ENCODE data around the gene SYNJ2. TPM values are rescaled to one million over a fixed set of nuclear protein-coding genes. Genes with fewer than 3 reads are reported as not detected.
A peak's percentile ranks its signal among the peaks of the same experiment; 100 is the strongest.

SYNJ2 gene
- total RNA-seq, 1 experiment from 2014 or later: 45.0 TPM

DNA sequence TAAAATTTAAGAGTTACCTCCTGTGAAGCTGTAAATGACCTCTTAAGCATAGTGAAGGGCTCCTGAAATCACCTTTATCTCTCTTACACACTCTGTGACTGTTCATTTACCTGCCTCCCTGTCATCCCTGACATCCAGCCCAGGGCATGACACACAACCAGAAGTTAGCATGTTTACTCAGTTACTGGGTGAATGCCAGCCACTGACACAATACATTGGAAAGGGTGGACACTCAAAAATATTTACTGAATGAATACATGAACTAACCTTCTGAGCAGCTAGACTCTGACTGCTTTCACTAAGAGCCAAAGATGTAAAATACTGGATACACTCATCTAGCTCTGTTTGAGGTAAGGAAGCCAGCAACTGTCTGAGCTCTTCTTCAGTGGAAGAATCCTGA, 161.1 kb downstream of the SYNJ2 start:
- Mint-ChIP-seq H3K9me3 (ENCODE audit: unreplicated experiment) (no peaks in the 10 kb centered on the region), H3K27me3 (ENCODE audit: insufficient read depth, unreplicated experiment) (no peaks in the 10 kb centered on the region), H3K4me1 (ENCODE audit: low read depth, unreplicated experiment) (no peaks in the 10 kb centered on the region), H3K27ac (ENCODE audit: unreplicated experiment) (no peak overlapping the region), H3K36me3 (ENCODE audit: insufficient read depth, unreplicated experiment) (peaks cover 16% of the 10 kb centered on the region), H3K4me3 (ENCODE audit: unreplicated experiment) (no peak overlapping the region)
- H3K4me1 ChIP-seq: 0 out of 2 replicates have a peak, but pooled peaks cover 3% of the 10 kb centered on the region
- intact Hi-C loops (cut with micrococcal nuclease; ENCODE audit: unreplicated experiment): loop anchor here (10.0 kb wide), 1 partner anchor 62 kb away; no protein-coding TSS in a partner anchor
- TF ChIP-seq, protein P1, sequence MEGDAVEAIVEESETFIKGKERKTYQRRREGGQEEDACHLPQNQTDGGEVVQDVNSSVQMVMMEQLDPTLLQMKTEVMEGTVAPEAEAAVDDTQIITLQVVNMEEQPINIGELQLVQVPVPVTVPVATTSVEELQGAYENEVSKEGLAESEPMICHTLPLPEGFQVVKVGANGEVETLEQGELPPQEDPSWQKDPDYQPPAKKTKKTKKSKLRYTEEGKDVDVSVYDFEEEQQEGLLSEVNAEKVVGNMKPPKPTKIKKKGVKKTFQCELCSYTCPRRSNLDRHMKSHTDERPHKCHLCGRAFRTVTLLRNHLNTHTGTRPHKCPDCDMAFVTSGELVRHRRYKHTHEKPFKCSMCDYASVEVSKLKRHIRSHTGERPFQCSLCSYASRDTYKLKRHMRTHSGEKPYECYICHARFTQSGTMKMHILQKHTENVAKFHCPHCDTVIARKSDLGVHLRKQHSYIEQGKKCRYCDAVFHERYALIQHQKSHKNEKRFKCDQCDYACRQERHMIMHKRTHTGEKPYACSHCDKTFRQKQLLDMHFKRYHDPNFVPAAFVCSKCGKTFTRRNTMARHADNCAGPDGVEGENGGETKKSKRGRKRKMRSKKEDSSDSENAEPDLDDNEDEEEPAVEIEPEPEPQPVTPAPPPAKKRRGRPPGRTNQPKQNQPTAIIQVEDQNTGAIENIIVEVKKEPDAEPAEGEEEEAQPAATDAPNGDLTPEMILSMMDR (IDR thresholded peaks at IDR 0.05; ENCODE audit: insufficient read depth in 1 of 2, low read depth in 1 of 2, low read length in 1 of 2, severe bottlenecking in 1 of 2, unreplicated experiment in 1 of 2): no peak
- no peaks in the 10 kb centered on the region for H3K9me3 ChIP-seq
- BruUV-seq (replicated peaks): no TSS peak
- peaks cover 2% of the 10 kb centered on the region; the same call in 1 of the 2 replicates for H3K36me3 ChIP-seq (ENCODE audit: control insufficient read depth, insufficient read depth, low read length)
- DNase-seq: no peak
- ChIA-PET CTCF (no interaction called here), POLR2A (no interaction called here)
- no peak overlapping the region for H3K4me3 ChIP-seq (ENCODE audit: low read depth, low read length)
- H3K27me3 ChIP-seq (replicated peaks; ENCODE audit: control insufficient read depth, insufficient read depth, low read length): no peaks in the 10 kb centered on the region

GRCh38 chr6:158143700-158144099, 162.0 kb downstream of the SYNJ2 start:
- no TSS peak for BruUV-seq (replicated peaks)
- POLR2A ChIA-PET: no interaction called here
- Mint-ChIP-seq H3K36me3 (ENCODE audit: insufficient read depth, unreplicated experiment) (peaks cover 19% of the 10 kb centered on the region), H3K9me3 (ENCODE audit: unreplicated experiment) (no peaks in the 10 kb centered on the region), H3K4me3 (ENCODE audit: unreplicated experiment) (no peak overlapping the region), H3K27me3 (ENCODE audit: insufficient read depth, unreplicated experiment) (no peaks in the 10 kb centered on the region), H3K4me1 (ENCODE audit: low read depth, unreplicated experiment) (no peaks in the 10 kb centered on the region), H3K27ac (ENCODE audit: unreplicated experiment) (no peak overlapping the region)
- DNase-seq: peak in 1 of 2 experiments; percentile 44
- TF ChIP-seq, protein P1 (IDR thresholded peaks at IDR 0.05; ENCODE audit: insufficient read depth in 1 of 2, low read depth in 1 of 2, low read length in 1 of 2, severe bottlenecking in 1 of 2, unreplicated experiment in 1 of 2): peak; percentile 19 to 51
- intact Hi-C loops (cut with micrococcal nuclease; ENCODE audit: unreplicated experiment): loop anchor here (10.0 kb wide), 1 partner anchor 61 kb away; no protein-coding TSS in a partner anchor
- Histone ChIP-seq H3K9me3 (no peaks in the 10 kb centered on the region), H3K4me1 (0 out of 2 replicates have a peak, but pooled peaks cover 3% of the 10 kb centered on the region), H3K36me3 (ENCODE audit: control insufficient read depth, insufficient read depth, low read length) (peaks cover 2% of the 10 kb centered on the region; the same call in 1 of the 2 replicates), H3K4me3 (ENCODE audit: low read depth, low read length) (no peak overlapping the region), H3K27me3 (replicated peaks; ENCODE audit: control insufficient read depth, insufficient read depth, low read length) (no peaks in the 10 kb centered on the region)
- CTCF ChIA-PET: no interaction called here

Other genes starting within 250 kb of the SYNJ2 start
- 27.4 and 29.5 TPM in 2 replicates for gene SNX9, start 158.6 kb upstream of the SYNJ2 start, total RNA-seq (2022)
- gene SERAC1, start 186.4 kb downstream of the SYNJ2 start, total RNA-seq (2022): 6.8 and 7.4 TPM in 2 replicates
- gene GTF2H5, start 186.5 kb downstream of the SYNJ2 start, total RNA-seq (2022): 17.8 and 18.1 TPM in 2 replicates